CD8-positive, alpha-beta memory T cell (primary cell): ENCODE results near the gene MGLL. TPM values are rescaled to one million over a fixed set of nuclear protein-coding genes. Genes with fewer than 3 reads are reported as not detected.

Experiments used
- CTCF ChIA-PET: fragments of 350-600 bp; sonication (Branson Sonifier 250); formaldehyde crosslinking; loops from one replicate; lab custom pipeline; 2021; ENCODE audit warnings: antibody characterized with exemption; lab: Charles Lee
- POLR2A ChIA-PET: fragments of 350-600 bp; sonication (Branson Sonifier 250); formaldehyde crosslinking; loops from one replicate; lab custom pipeline; 2021; ENCODE audit warnings: antibody characterized with exemption; lab: Charles Lee
- DNase-seq, 5 donors: peaks; one replicate each; pipeline versions ENCODE4 v3.0.0 to v3.0.0-alpha.2; 2020 to 2022; ENCODE audit warnings: mixed read lengths in 1 of 5
- H3K27ac ChIP-seq: one replicate; pipeline ENCODE4 v1.7.0; 2013; ENCODE audit warnings: low read depth, mild to moderate bottlenecking, low read length, moderate library complexity
- H3K27me3 ChIP-seq: 2 replicates; pipeline ENCODE4 v1.7.0; 2013; ENCODE audit warnings: low read length, mild to moderate bottlenecking; ENCODE audit not compliant: insufficient read depth, poor library complexity, severe bottlenecking
- H3K36me3 ChIP-seq: 2 replicates; pipeline ENCODE4 v1.7.0; 2013; ENCODE audit warnings: mild to moderate bottlenecking, low read length, moderate library complexity; ENCODE audit not compliant: insufficient read depth
- H3K4me1 ChIP-seq: 2 replicates; pipeline ENCODE4 v1.7.0; 2013; ENCODE audit warnings: mild to moderate bottlenecking, low read length, moderate library complexity; ENCODE audit not compliant: insufficient read depth
- H3K4me3 ChIP-seq: 2 replicates; pipeline ENCODE4 v1.7.0; 2013; ENCODE audit warnings: mild to moderate bottlenecking, low read length
- H3K9me3 ChIP-seq: 2 replicates; pipeline ENCODE4 v1.7.0; 2013; ENCODE audit warnings: mild to moderate bottlenecking, low read length
- H3K27ac Mint-ChIP-seq, 8 donors: one replicate each; pipeline ENCODE4 v1.8.0; 2020 to 2021; ENCODE audit warnings: mixed read lengths in 8 of 8, mild to moderate bottlenecking in 6 of 8, inconsistent platforms in 3 of 8, moderate library complexity in 3 of 8
- H3K27me3 Mint-ChIP-seq, 2 donors: one replicate each; pipeline ENCODE4 v1.8.0; 2020 to 2021; ENCODE audit warnings: mixed read lengths in 2 of 2, mild to moderate bottlenecking in 1 of 2, moderate library complexity in 1 of 2
- H3K36me3 Mint-ChIP-seq, 3 donors: one replicate each; pipeline ENCODE4 v1.8.0; 2020 to 2021; ENCODE audit warnings: mixed read lengths in 3 of 3, inconsistent platforms in 1 of 3, mild to moderate bottlenecking in 1 of 3
- H3K4me1 Mint-ChIP-seq, 3 donors: one replicate each; pipeline ENCODE4 v1.8.0; 2020 to 2021; ENCODE audit warnings: mixed read lengths in 3 of 3, inconsistent platforms in 1 of 3, mild to moderate bottlenecking in 1 of 3
- H3K4me3 Mint-ChIP-seq, 7 donors: one replicate each; pipeline ENCODE4 v1.8.0; 2020 to 2021; ENCODE audit warnings: mixed read lengths in 7 of 7, mild to moderate bottlenecking in 6 of 7, moderate library complexity in 4 of 7, inconsistent platforms in 2 of 7
- H3K9me3 Mint-ChIP-seq, 5 donors: one replicate each; pipeline ENCODE4 v1.8.0; 2020 to 2022; ENCODE audit warnings: mixed read lengths in 5 of 5, mild to moderate bottlenecking in 3 of 5, moderate library complexity in 2 of 5, inconsistent platforms in 1 of 5
- polyA plus RNA-seq: library from polyadenylated mRNA; unstranded; fragments of 300-500 nt; fragmentation: Illumina TruSeq; gene quantifications from one replicate; pipeline ENCODE4 v1.2.3, GENCODE V29; 2021
- total RNA-seq, 2 experiments: library from RNA; stranded (reverse); gene quantifications; one replicate each; pipeline ENCODE4 v1.2.3, GENCODE V29; 2021

The MGLL gene
- total and polyA plus RNA-seq, 3 experiments from 2014 or later: 3.0 to 5.9 (median 5.3) TPM

DNA sequence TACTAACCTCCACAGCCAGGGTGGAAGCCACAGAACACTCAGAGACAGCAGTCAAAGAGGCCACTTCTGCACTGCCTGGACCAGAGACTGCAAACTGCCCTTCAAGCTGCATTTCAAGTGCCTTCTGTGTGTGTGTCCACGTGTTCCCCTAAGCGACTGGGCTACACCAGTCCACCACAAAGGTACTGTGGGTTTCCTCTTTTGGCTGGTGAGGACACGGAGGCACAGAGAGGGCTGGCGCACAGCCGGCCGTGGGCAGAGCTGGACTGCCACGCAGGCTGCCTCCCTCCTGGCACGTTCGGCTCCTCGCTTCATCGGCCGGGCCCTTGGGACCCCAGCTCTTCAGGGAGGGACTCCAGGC lies 60.9 kb downstream of the MGLL start:
- peaks cover 0 to 2% of the 10 kb centered on the region in 2 donors for H3K27me3 Mint-ChIP-seq
- no peak for DNase-seq
- Histone ChIP-seq H3K27ac (no peak overlapping the region), H3K4me1 (no peaks in the 10 kb centered on the region), H3K27me3 (no peaks in the 10 kb centered on the region), H3K4me3 (no peak overlapping the region), H3K9me3 (no peaks in the 10 kb centered on the region), H3K36me3 (no peaks in the 10 kb centered on the region)
- no peaks in the 10 kb centered on the region for H3K9me3 Mint-ChIP-seq
- H3K4me1 Mint-ChIP-seq: peaks cover 0 to 33% (median 16%) of the 10 kb centered on the region in 3 donors
- CTCF ChIA-PET: interaction anchor here (1.4 kb wide), 1 partner anchor 14 kb away, joined by 3 read pairs; no protein-coding TSS in a partner anchor
- POLR2A ChIA-PET: no interaction called here
- peak overlapping the region in 2 of 8 donors; percentile 24 to 83 for H3K27ac Mint-ChIP-seq
- peak overlapping the region in 3 of 7 donors; percentile 44 to 76 (median 67) for H3K4me3 Mint-ChIP-seq
- H3K36me3 Mint-ChIP-seq: no peaks in the 10 kb centered on the region

GRCh38 chr3:127760791-127761440 lies 61.4 kb downstream of the MGLL start:
- Histone ChIP-seq H3K9me3 (no peaks in the 10 kb centered on the region), H3K27me3 (no peaks in the 10 kb centered on the region), H3K27ac (no peak overlapping the region), H3K4me1 (no peaks in the 10 kb centered on the region), H3K4me3 (no peak overlapping the region), H3K36me3 (no peaks in the 10 kb centered on the region)
- Mint-ChIP-seq H3K4me3 (peak overlapping the region in 2 of 7 donors; percentile 32 to 76), H3K4me1 (peaks cover 0 to 33% (median 16%) of the 10 kb centered on the region in 3 donors), H3K36me3 (no peaks in the 10 kb centered on the region), H3K27ac (no peak overlapping the region), H3K9me3 (no peaks in the 10 kb centered on the region), H3K27me3 (peaks cover 0 to 2% of the 10 kb centered on the region in 2 donors)
- no peak for DNase-seq
- POLR2A ChIA-PET: no interaction called here
- CTCF ChIA-PET: interaction anchor here (1.4 kb wide), 1 partner anchor 14 kb away, joined by 3 read pairs; no protein-coding TSS in a partner anchor

DNA sequence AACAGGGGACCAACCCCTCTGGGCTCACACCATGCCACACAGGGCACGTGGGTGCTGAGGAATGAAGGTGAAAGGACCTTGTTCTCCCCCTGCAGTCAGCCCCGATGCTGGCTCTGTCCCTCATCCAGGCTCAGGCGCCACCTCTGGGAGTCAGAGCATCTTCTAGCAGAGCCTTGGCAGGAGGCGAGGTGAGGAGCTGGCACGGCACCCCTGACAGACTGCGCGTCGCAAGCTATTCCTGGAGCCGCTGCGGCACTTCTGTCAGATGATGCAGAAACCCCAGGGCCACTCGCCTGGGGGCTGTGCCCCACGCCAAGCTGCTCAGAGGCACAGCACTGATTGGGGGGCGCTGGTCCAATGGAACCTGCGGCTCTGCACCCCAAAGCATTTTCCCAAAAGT lies 62.0 kb downstream of the MGLL start:
- no peak overlapping the region for H3K27ac Mint-ChIP-seq
- POLR2A ChIA-PET: no interaction called here
- H3K4me3 ChIP-seq: no peak overlapping the region
- no peaks in the 10 kb centered on the region for H3K36me3 ChIP-seq
- DNase-seq: no peak
- H3K27me3 ChIP-seq: no peaks in the 10 kb centered on the region
- H3K27ac ChIP-seq: no peak overlapping the region
- no peak overlapping the region for H3K4me3 Mint-ChIP-seq
- H3K36me3 Mint-ChIP-seq: no peaks in the 10 kb centered on the region
- H3K4me1 ChIP-seq: no peaks in the 10 kb centered on the region
- H3K9me3 Mint-ChIP-seq: no peaks in the 10 kb centered on the region
- H3K4me1 Mint-ChIP-seq: peaks cover 4 to 38% (median 16%) of the 10 kb centered on the region in 3 donors
- peaks cover 1 to 2% of the 10 kb centered on the region in 2 donors for H3K27me3 Mint-ChIP-seq
- no peaks in the 10 kb centered on the region for H3K9me3 ChIP-seq
- CTCF ChIA-PET: interaction anchor here (1.4 kb wide), 1 partner anchor 13 kb away, joined by 3 read pairs; no protein-coding TSS in a partner anchor

DNA sequence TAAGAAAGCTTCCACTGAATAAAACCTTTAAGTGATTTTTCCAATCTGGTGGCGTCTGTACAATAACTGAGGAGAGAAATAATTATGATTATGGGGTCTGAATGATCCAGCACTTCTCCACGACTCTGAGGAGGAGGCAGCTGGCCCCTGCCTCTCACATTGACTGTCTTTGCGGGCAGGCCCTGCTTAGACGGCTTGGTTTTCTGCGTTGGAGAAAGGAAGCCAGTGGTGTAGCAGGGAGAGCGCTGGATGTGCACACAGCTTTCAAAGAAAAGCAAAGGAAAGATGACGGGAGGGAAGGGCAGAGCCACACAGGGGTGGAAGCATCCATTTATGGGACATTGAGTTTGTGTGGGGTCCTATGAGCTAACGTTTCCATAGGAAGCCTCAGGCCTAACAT lies 62.5 kb downstream of the MGLL start:
- Histone ChIP-seq H3K27me3 (no peaks in the 10 kb centered on the region), H3K4me1 (no peaks in the 10 kb centered on the region), H3K36me3 (no peaks in the 10 kb centered on the region), H3K4me3 (no peak overlapping the region), H3K9me3 (no peaks in the 10 kb centered on the region), H3K27ac (no peak overlapping the region)
- Mint-ChIP-seq H3K4me1 (peaks cover 10 to 38% (median 16%) of the 10 kb centered on the region in 3 donors), H3K9me3 (no peaks in the 10 kb centered on the region), H3K4me3 (no peak overlapping the region), H3K27ac (no peak overlapping the region), H3K27me3 (peaks cover 1 to 2% of the 10 kb centered on the region in 2 donors), H3K36me3 (no peaks in the 10 kb centered on the region)
- DNase-seq: no peak
- ChIA-PET CTCF (no interaction called here), POLR2A (no interaction called here)

DNA sequence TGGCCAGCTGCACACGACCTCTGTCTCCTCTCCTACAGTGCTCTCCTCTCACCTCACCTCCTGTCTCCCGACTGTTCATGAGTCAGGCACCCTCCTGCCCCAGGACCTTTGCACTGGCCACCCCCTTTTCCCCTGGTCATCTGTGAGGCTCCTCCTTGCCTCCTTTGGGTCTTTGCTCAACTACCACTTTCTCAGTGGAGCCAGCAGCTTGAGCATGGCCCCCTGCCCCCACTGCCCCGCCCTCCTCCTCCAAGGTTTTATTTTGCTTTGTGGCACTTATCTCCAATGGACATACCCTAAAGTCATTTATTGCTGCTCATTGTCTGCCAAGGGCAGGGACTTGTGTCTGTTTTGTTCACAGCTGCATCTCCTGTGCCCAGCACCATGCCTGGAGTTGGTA lies 64.3 kb downstream of the MGLL start:
- peaks cover 3% of the 10 kb centered on the region for H3K27me3 ChIP-seq
- H3K27me3 Mint-ChIP-seq: peaks cover 0 to 1% of the 10 kb centered on the region in 2 donors
- no peak overlapping the region for H3K4me3 Mint-ChIP-seq
- no peaks in the 10 kb centered on the region for H3K4me1 ChIP-seq
- CTCF ChIA-PET: no interaction called here
- no peaks in the 10 kb centered on the region for H3K36me3 Mint-ChIP-seq
- H3K9me3 Mint-ChIP-seq: no peaks in the 10 kb centered on the region
- H3K9me3 ChIP-seq: no peaks in the 10 kb centered on the region
- H3K4me1 Mint-ChIP-seq: peaks cover 12 to 35% (median 22%) of the 10 kb centered on the region in 3 donors
- H3K36me3 ChIP-seq: no peaks in the 10 kb centered on the region
- no peak overlapping the region for H3K27ac Mint-ChIP-seq
- H3K4me3 ChIP-seq: no peak overlapping the region
- POLR2A ChIA-PET: no interaction called here
- DNase-seq: no peak
- H3K27ac ChIP-seq: no peak overlapping the region

DNA sequence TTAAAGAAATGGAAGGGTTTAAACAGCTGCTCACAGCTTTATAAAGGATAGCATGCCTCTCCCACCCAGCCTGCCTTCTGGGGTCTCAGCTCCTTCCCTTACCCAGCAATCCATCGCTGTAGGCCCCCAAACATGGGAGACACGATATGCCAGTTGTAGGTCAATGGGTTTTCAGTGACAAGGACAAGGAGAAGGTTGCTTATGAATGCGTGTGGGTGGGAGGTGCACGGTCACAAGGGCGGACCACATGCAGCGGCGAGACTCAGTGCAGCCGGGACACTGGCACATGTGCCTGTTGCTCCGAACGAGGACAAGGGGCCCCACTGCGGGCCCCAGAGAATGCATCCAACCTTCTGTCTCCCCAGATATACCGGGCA lies 67.0 kb downstream of the MGLL start:
- H3K27ac Mint-ChIP-seq: peak overlapping the region in 1 of 8 donors; percentile 48
- Histone ChIP-seq H3K36me3 (no peaks in the 10 kb centered on the region), H3K9me3 (no peaks in the 10 kb centered on the region), H3K27ac (no peak overlapping the region), H3K27me3 (peaks cover 3% of the 10 kb centered on the region), H3K4me3 (no peak overlapping the region), H3K4me1 (no peaks in the 10 kb centered on the region)
- peaks cover 11 to 19% (median 12%) of the 10 kb centered on the region in 3 donors for H3K4me1 Mint-ChIP-seq
- CTCF ChIA-PET: no interaction called here
- H3K4me3 Mint-ChIP-seq: peak overlapping the region in 3 of 7 donors; percentile 36 to 84 (median 73)
- no peak for DNase-seq
- POLR2A ChIA-PET: no interaction called here
- peaks cover 0 to 1% of the 10 kb centered on the region in 2 donors for H3K27me3 Mint-ChIP-seq
- no peaks in the 10 kb centered on the region for H3K36me3 Mint-ChIP-seq
- H3K9me3 Mint-ChIP-seq: no peaks in the 10 kb centered on the region

GRCh38 chr3:127754411-127755304 lies 67.7 kb downstream of the MGLL start:
- Mint-ChIP-seq H3K4me3 (peak overlapping the region in 6 of 7 donors; percentile 36 to 84 (median 62)), H3K36me3 (no peaks in the 10 kb centered on the region), H3K27ac (peak overlapping the region in 3 of 8 donors; percentile 48 to 79 (median 72)), H3K27me3 (peaks cover 0 to 1% of the 10 kb centered on the region in 2 donors), H3K4me1 (peaks cover 11 to 19% (median 12%) of the 10 kb centered on the region in 3 donors), H3K9me3 (no peaks in the 10 kb centered on the region)
- Histone ChIP-seq H3K27me3 (peaks cover 3% of the 10 kb centered on the region), H3K27ac (no peak overlapping the region), H3K9me3 (no peaks in the 10 kb centered on the region), H3K36me3 (no peaks in the 10 kb centered on the region), H3K4me1 (no peaks in the 10 kb centered on the region), H3K4me3 (no peak overlapping the region)
- peak in 2 of 5 donors; percentile 6 to 9 for DNase-seq
- POLR2A ChIA-PET: no interaction called here
- CTCF ChIA-PET: interaction anchor here (0.9 kb wide), 1 partner anchor 11 kb away, joined by 4 read pairs; no protein-coding TSS in a partner anchor
